ENCODE results near the gene COX6A2.

DNA sequence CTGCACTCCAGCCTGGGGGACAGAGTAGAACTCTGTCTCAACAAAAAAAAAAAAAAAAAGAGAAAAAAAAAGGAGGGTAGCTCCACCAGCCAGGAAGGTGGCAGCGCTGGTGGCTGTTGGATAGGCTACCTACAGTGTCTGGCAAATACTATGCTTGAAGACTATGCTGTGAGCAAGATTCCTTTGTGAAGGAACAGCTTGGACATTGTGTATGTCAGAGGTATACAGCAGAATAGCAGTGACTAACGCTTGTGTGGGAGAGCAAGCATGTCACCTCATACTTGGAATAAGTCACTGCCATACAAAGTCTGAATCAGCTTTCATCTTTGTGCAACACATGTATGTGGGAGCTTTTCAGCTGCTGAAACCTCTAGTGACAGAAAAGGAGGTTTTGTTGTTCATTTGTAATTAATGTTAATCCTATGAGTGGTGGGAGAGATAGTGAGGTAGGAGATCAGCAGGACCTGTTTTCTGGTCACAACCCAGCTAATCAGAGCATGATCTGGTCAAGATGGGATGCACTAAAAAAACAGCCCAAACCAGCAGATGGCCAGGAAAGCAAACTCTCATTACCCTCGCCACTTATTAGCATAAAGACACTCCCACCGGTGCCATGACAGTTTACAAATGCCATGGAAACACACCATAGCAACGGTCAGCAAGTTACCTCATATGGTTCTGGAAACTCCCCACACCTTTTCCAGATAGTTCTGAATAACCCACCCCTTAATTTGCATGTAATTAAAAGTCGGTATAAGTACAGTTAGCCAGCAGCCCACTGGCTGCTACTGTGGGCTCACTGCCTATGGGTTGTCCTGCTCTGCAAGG lies 41.8 kb downstream of the COX6A2 start:
- TF ChIP-seq, protein P1, sequence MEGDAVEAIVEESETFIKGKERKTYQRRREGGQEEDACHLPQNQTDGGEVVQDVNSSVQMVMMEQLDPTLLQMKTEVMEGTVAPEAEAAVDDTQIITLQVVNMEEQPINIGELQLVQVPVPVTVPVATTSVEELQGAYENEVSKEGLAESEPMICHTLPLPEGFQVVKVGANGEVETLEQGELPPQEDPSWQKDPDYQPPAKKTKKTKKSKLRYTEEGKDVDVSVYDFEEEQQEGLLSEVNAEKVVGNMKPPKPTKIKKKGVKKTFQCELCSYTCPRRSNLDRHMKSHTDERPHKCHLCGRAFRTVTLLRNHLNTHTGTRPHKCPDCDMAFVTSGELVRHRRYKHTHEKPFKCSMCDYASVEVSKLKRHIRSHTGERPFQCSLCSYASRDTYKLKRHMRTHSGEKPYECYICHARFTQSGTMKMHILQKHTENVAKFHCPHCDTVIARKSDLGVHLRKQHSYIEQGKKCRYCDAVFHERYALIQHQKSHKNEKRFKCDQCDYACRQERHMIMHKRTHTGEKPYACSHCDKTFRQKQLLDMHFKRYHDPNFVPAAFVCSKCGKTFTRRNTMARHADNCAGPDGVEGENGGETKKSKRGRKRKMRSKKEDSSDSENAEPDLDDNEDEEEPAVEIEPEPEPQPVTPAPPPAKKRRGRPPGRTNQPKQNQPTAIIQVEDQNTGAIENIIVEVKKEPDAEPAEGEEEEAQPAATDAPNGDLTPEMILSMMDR (IDR thresholded peaks at IDR 0.05): no peak
- TF ChIP-seq POLR2A (IDR thresholded peaks at IDR 0.05): no peak
